ENCODE data around the gene RRAS2.

DNA sequence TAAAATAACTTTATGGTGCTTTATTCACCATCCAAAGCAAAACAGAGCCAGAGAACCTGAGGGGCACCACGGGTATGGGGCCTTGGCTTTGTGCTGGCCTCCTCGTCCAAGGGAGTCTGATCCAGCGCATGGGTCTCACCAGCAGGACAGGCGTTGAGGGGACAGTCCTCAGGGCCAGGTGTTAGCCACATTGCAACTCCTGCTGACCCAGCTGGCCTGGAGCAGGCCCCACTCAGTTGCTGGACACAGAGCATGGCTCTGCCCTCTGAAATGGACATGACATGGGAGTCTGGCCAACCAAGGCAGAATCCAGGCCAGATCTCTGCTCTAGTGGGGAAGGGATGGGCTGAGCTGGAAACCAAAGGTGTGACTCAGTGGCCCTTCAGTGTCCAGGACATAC, 116.2 kb downstream of the RRAS2 start:
- no peak for TF ChIP-seq TAF1 (IDR thresholded peaks at IDR 0.05; ENCODE audit: borderline replicate concordance, insufficient read depth, low read length)
- TF ChIP-seq POLR2AphosphoS5 (IDR thresholded peaks at IDR 0.05; ENCODE audit: low read depth, low read length): no peak
- no peak for TF ChIP-seq SIN3A (IDR thresholded peaks at IDR 0.05; ENCODE audit: borderline replicate concordance, insufficient read depth, low read length)
